HepG2 (cell line): ENCODE measurements around the gene ATXN7L2. TPM values are rescaled to one million over a fixed set of nuclear protein-coding genes. Genes with fewer than 3 reads are reported as not detected.

ENCODE experiments used
- CBFB ChIP-seq: sonication (generic); formaldehyde crosslinking; IDR thresholded peaks from 2 replicates; pipeline ENCODE4 v1.4.0; 2020; ENCODE audit warnings: missing genetic modification reagents
- EEA1 ChIP-seq: sonication (generic); formaldehyde crosslinking; IDR thresholded peaks from 2 replicates; pipeline ENCODE4 v1.5.1; 2020; ENCODE audit warnings: mild to moderate bottlenecking, missing genetic modification reagents, borderline replicate concordance
- EP300 ChIP-seq, 3 experiments: sonication (generic) in 1 of 3; formaldehyde crosslinking in 1 of 3; IDR thresholded peaks; 2 replicates each; pipeline versions ENCODE4 v1.5.1 to v1.6.1; 2011 to 2020; ENCODE audit warnings: low read depth in 2 of 3, low read length in 2 of 3, borderline replicate concordance in 1 of 3, improper control_type of control experiment in 1 of 3, mild to moderate bottlenecking in 1 of 3, missing genetic modification reagents in 1 of 3, moderate library complexity in 1 of 3
- FOXP1 ChIP-seq, 2 experiments: fragments of 450-650 bp in 1 of 2; IDR thresholded peaks; 2 replicates each; pipeline ENCODE4 v1.6.1; 2017 to 2018; ENCODE audit warnings: antibody characterized with exemption in 1 of 2
- GMEB2 ChIP-seq: IDR thresholded peaks from 2 replicates; pipeline ENCODE4 v1.6.1; 2016; ENCODE audit warnings: missing biosample characterization, missing genetic modification reagents, low read depth
- HDAC6 ChIP-seq: fragments of 200-600 bp; sonication (generic); IDR thresholded peaks from 2 replicates; pipeline ENCODE4 v1.7.0; 2017; ENCODE audit warnings: mild to moderate bottlenecking, antibody characterized with exemption, low read length, low read depth
- HMGA1 ChIP-seq: sonication (generic); formaldehyde crosslinking; conservative IDR thresholded peaks from 2 replicates; pipeline ENCODE4 v1.4.0; 2020; ENCODE audit warnings: missing genetic modification reagents
- NKX3-1 ChIP-seq: sonication (generic); formaldehyde crosslinking; IDR thresholded peaks from 2 replicates; pipeline ENCODE4 v1.5.0; 2020; ENCODE audit warnings: missing genetic modification reagents
- ONECUT2 ChIP-seq: sonication (generic); formaldehyde crosslinking; IDR thresholded peaks from 2 replicates; pipeline ENCODE4 v1.4.0; 2020; ENCODE audit warnings: missing genetic modification reagents
- TBX3 ChIP-seq: fragments of 450-650 bp; IDR thresholded peaks from 2 replicates; pipeline ENCODE4 v1.6.1; 2017; ENCODE audit warnings: antibody characterized with exemption, mild to moderate bottlenecking, inconsistent platforms, borderline replicate concordance
- TOPORS ChIP-seq: sonication (generic); formaldehyde crosslinking; IDR thresholded peaks from 2 replicates; pipeline ENCODE4 v1.8.0; 2023; ENCODE audit warnings: mild to moderate bottlenecking, missing genetic modification reagents
- ZBTB8A ChIP-seq: sonication (generic); formaldehyde crosslinking; IDR thresholded peaks from 2 replicates; pipeline ENCODE4 v1.4.0; 2020; ENCODE audit warnings: mild to moderate bottlenecking, low read depth, missing genetic modification reagents, borderline replicate concordance
- ZIK1 ChIP-seq: sonication (generic); formaldehyde crosslinking; IDR thresholded peaks from 2 replicates; pipeline ENCODE4 v1.5.0; 2020; ENCODE audit warnings: mild to moderate bottlenecking, low read depth, missing genetic modification reagents, borderline replicate concordance
- ZNF225 ChIP-seq: sonication (generic); formaldehyde crosslinking; IDR thresholded peaks from 2 replicates; pipeline ENCODE4 v1.4.0; 2020; ENCODE audit warnings: mild to moderate bottlenecking, missing genetic modification reagents
- ZNF382 ChIP-seq: sonication (generic); formaldehyde crosslinking; IDR thresholded peaks from 2 replicates; pipeline ENCODE4 v1.5.0; 2020; ENCODE audit warnings: missing genetic modification reagents, mild to moderate bottlenecking, borderline replicate concordance
- ZNF577 ChIP-seq: sonication (generic); formaldehyde crosslinking; IDR thresholded peaks from 2 replicates; pipeline ENCODE4 v1.4.0; 2020; ENCODE audit warnings: mild to moderate bottlenecking, low read depth, missing genetic modification reagents, borderline replicate concordance
- ZNF678 ChIP-seq: sonication (generic); formaldehyde crosslinking; IDR thresholded peaks from 2 replicates; pipeline ENCODE4 v1.4.0; 2020; ENCODE audit warnings: mild to moderate bottlenecking, missing genetic modification reagents
- ZNF83 ChIP-seq: sonication (generic); formaldehyde crosslinking; IDR thresholded peaks from 2 replicates; pipeline ENCODE4 v1.4.0; 2020; ENCODE audit warnings: missing genetic modification reagents, mild to moderate bottlenecking, borderline replicate concordance
- ZNF850 ChIP-seq: sonication (generic); formaldehyde crosslinking; conservative IDR thresholded peaks from 2 replicates; pipeline ENCODE4 v1.9.0; 2021; ENCODE audit warnings: mild to moderate bottlenecking, missing genetic modification reagents
- polyA plus RNA-seq, 8 experiments: library from polyadenylated mRNA; depleted of rRNA in 3 of 8; stranded (reverse) in 7 of 8; unstranded in 1 of 8; fragments of >200 nt; fragmentation: Illumina TruSeq in 4 of 8; extraction: Trizol in 4 of 8; gene quantifications; 2 replicates each; pipeline versions ENCODE4 v1.2.1 to v1.2.3, GENCODE V29; 2011 to 2016; ENCODE audit warnings: low read depth in 4 of 8, missing spikeins in 1 of 8, mixed read lengths in 1 of 8; ENCODE audit not compliant: insufficient read depth in 1 of 8
- total RNA-seq, 5 experiments: library from RNA; depleted of rRNA; stranded (reverse); fragments of >200 nt; fragmentation: Illumina TruSeq; extraction: Trizol; gene quantifications; 2 replicates each; pipeline ENCODE4 v1.2.3, GENCODE V29; 2016; ENCODE audit warnings: low read depth in 1 of 5
- TF ChIP-seq, protein P1 (sequence below): IDR thresholded peaks from 2 replicates; pipeline ENCODE4 v1.6.1; 2016; ENCODE audit warnings: low read depth
- TF ChIP-seq, protein P2 (sequence below): sonication (generic); formaldehyde crosslinking; IDR thresholded peaks from 2 replicates; pipeline ENCODE4 v1.5.1; 2020; ENCODE audit warnings: mild to moderate bottlenecking, missing genetic modification reagents, moderate library complexity
- TF ChIP-seq, protein P3 (sequence below): conservative IDR thresholded peaks from 2 replicates; pipeline ENCODE4 v1.6.1; 2018; ENCODE audit warnings: missing genetic modification reagents

ATXN7L2 gene
- total and polyA plus RNA-seq, 2 of the 13 experiments (the other 11 are each of a cell fraction or from before 2014, with no cell fraction given), result 2.7 to 2.8 TPM

DNA sequence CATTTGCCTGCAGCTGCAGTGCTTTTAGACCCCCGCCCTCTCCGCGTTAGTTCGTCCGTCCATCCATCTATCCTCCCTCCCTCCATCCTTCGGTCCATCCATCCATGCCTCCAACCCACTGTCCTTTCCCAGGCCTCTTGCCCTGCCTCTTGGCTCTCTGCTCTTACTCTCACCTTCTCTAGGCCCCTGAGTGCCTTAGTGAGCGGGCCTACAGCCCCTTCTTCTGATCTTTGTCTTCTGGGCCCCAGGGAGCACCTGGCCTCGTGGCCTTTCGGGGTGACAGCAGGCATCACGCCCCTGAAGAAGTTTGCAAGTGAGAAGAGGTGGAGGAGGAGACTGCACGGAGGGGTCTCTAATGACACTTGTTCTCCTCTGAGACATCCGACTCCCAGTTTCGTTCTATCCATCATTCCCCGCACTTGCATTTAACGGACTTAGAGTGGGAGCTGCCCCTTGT lies 842 bp downstream of the ATXN7L2 start (continued):
- TF ChIP-seq TBX3 (no peak), TOPORS (CRISPR knock-in tag) (no peak), EEA1 (no peak), HDAC6 (no peak), HMGA1 (no peak), ZBTB8A (0 out of 2 replicates have a peak, but pooled peaks have one; percentile 7), ZNF678 (0 out of 2 replicates have a peak, but pooled peaks have one; percentile 38), ZNF577 (CRISPR knock-in tag) (no peak), CBFB (CRISPR knock-in tag) (no peak), NKX3-1 (no peak), ZNF83 (no peak), EP300 (IDR thresholded peaks at IDR 0.05; ENCODE audit: low read depth in 2 of 2, low read length in 2 of 2) (no peak), EP300 (CRISPR knock-in tag; IDR thresholded peaks at IDR 0.05; ENCODE audit: borderline replicate concordance) (no peak), ZNF382 (CRISPR knock-in tag) (no peak), FOXP1 (IDR thresholded peaks at IDR 0.05) (no peak), FOXP1 (CRISPR knock-in tag; IDR thresholded peaks at IDR 0.05) (no peak), GMEB2 (CRISPR knock-in tag) (no peak), ZIK1 (CRISPR knock-in tag) (no peak), ZNF850 (CRISPR knock-in tag) (no peak), ONECUT2 (CRISPR knock-in tag) (no peak), ZNF225 (CRISPR knock-in tag) (no peak)
- TF ChIP-seq, protein P1, sequence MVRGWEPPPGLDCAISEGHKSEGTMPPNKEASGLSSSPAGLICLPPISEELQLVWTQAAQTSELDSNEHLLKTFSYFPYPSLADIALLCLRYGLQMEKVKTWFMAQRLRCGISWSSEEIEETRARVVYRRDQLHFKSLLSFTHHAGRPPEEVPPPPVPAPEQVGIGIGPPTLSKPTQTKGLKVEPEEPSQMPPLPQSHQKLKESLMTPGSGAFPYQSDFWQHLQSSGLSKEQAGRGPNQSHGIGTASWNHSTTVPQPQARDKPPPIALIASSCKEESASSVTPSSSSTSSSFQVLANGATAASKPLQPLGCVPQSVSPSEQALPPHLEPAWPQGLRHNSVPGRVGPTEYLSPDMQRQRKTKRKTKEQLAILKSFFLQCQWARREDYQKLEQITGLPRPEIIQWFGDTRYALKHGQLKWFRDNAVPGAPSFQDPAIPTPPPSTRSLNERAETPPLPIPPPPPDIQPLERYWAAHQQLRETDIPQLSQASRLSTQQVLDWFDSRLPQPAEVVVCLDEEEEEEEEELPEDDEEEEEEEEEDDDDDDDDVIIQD (CRISPR knock-in tag), result no peak
- TF ChIP-seq, protein P2, sequence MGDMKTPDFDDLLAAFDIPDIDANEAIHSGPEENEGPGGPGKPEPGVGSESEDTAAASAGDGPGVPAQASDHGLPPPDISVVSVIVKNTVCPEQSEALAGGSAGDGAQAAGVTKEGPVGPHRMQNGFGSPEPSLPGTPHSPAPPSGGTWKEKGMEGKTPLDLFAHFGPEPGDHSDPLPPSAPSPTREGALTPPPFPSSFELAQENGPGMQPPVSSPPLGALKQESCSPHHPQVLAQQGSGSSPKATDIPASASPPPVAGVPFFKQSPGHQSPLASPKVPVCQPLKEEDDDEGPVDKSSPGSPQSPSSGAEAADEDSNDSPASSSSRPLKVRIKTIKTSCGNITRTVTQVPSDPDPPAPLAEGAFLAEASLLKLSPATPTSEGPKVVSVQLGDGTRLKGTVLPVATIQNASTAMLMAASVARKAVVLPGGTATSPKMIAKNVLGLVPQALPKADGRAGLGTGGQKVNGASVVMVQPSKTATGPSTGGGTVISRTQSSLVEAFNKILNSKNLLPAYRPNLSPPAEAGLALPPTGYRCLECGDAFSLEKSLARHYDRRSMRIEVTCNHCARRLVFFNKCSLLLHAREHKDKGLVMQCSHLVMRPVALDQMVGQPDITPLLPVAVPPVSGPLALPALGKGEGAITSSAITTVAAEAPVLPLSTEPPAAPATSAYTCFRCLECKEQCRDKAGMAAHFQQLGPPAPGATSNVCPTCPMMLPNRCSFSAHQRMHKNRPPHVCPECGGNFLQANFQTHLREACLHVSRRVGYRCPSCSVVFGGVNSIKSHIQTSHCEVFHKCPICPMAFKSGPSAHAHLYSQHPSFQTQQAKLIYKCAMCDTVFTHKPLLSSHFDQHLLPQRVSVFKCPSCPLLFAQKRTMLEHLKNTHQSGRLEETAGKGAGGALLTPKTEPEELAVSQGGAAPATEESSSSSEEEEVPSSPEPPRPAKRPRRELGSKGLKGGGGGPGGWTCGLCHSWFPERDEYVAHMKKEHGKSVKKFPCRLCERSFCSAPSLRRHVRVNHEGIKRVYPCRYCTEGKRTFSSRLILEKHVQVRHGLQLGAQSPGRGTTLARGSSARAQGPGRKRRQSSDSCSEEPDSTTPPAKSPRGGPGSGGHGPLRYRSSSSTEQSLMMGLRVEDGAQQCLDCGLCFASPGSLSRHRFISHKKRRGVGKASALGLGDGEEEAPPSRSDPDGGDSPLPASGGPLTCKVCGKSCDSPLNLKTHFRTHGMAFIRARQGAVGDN (CRISPR knock-in tag), result peak; percentile 42; the same call in 1 of the 2 replicates
- TF ChIP-seq, protein P3, sequence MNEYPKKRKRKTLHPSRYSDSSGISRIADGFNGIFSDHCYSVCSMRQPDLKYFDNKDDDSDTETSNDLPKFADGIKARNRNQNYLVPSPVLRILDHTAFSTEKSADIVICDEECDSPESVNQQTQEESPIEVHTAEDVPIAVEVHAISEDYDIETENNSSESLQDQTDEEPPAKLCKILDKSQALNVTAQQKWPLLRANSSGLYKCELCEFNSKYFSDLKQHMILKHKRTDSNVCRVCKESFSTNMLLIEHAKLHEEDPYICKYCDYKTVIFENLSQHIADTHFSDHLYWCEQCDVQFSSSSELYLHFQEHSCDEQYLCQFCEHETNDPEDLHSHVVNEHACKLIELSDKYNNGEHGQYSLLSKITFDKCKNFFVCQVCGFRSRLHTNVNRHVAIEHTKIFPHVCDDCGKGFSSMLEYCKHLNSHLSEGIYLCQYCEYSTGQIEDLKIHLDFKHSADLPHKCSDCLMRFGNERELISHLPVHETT (CRISPR knock-in tag), result no peak
